DMS114 treated with DMSO at 0.1 percent for 48 hours (cell line): ENCODE results near the gene AXIN1.
"Not testable (repeated sequence)": the region's sequence is repeated elsewhere in the genome, so short reads cannot be mapped to it uniquely, and the experiment has no call there.

Source experiments
- DNase-seq: peaks from one replicate; lab custom pipeline; 2025; ENCODE audit not compliant: unreplicated experiment; lab: John Stamatoyannopoulos, UW

AXIN1 gene

DNA sequence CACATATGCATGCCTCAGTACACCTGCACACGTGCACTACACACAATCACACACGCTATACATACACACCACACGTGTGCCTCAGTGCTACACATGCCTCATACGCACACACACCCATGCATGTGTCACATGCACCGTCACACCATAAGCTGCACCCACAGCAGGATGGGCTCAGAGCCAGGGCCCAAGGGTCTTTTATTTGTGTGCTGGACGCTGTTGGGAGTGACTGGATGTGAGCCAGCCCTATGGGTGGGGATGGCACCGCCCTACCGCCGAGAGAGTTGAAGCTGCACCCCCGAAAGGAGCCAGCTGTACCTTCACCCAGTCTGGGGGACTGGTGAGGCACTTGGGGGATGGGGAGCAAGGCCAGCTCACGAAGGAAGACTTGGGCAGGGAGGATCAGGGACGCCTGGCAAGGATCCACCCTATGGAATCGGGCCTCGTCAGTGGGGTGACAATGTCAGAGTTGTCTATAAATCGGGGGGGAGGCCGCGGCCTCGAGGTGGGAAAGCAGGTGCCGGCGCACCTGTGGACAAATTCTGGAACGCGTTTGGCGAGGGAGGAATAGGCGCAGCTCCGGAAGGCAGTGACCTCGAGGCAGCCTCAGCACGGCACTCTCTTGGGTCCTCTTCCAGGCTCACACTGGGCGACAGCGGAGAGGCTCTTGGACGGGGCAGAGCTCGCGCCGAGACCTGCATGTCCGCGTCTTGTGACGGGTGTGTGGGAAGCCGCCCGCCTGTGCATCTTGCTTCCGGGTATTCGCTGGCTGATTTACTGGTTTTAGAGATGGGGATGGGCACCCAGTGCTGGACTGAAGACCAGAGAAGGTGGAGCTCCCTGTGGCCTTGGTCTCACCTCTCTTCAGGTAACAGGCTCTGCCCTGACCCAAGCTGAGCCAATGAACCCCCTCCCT lies 84.1 kb downstream of the AXIN1 start:
- no peak for DNase-seq

- DNase-seq = not testable (repeated sequence)
Observed at GRCh38 chr16:267562-267961, 85.0 kb downstream of the AXIN1 start.

DNA sequence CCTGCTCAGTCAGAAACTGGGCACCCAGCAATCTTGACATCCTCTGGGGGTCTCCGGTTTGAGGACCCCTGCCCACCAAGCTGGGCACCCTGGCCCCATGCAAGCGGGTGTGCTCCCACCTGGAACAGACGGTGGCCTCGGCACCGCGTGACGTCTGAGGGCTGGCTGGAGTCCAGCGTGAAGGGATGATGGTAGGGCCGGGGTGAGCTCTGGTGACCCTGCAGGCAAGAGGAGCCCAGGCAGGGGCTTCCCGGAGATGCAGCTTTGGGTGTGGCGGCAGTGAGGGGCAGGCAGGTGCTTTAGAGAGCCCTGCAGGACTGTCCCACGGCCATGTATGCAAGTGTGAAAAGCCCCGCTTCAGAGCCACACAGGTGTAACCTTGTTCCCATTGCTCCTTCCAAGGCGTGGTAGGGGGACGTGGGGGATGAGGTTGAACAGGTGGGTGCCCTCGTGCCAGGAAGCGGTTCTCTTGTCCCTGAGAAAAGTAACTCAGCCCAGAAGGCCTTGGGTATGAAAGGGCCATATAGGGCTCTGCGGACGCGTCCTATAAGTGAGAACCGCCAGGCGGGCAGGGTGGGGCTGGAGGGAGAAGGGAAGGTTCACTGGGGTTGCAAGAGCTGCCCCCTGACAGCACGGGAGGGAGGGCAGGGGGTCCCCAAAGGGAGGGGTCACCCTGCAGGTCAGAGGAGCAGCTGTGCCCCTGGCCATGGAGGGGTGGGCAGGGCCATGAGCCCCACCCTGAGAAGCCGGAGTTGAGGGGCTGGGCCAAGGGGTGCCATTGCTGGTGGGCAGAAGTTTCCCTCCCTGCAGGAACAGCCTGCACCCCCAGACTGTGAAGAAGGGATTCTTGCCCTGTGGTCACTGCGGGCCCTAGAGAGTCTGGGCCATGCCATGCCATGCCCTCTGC lies 86.0 kb downstream of the AXIN1 start:
- DNase-seq = no peak

DNA sequence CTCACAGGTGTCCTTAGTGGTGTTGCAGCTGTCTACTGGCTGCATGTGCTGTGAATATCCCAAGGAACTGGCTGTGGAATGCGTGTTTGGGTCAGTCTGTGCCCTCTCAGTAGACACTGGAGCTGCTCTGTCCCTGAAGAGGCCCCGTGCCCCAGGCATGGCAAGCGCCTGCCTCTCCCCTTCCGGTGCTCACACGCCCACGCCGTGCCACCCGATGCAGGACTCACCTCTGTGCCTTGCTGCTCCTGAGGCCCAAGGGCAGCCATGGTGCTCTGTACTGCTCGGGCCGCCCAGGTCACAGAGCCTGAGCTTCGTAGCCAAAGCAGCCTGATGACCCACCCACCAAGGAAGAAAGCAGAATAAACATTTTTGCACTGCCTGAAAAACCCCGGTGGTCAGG lies 86.8 kb downstream of the AXIN1 start:
- DNase-seq = no peak

- no peak for DNase-seq
Observed at GRCh38 chr16:265002-265529, 87.5 kb downstream of the AXIN1 start.

- no peak for DNase-seq
Observed at GRCh38 chr16:264440-264951, 88.0 kb downstream of the AXIN1 start.

DNA sequence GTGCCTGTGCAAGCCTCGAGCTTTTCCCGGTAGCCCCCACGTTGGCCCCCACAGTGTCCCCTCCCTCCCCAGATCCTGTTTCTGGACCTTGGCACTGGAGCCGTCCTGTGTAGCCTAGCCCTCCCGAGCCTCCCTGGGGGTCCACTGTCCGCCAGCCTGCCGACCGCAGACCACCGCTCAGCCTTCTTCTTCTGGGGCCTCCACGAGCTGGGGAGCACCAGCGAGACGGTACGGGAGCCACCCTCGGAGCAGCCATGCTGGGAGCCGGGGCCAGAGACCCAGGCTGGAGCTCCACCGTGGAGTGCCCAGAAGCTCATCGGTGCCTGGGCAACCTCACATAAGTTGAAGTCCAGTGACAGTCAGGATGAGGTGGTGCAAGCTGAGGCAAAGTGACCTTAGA lies 88.6 kb downstream of the AXIN1 start:
- no peak for DNase-seq

DNA sequence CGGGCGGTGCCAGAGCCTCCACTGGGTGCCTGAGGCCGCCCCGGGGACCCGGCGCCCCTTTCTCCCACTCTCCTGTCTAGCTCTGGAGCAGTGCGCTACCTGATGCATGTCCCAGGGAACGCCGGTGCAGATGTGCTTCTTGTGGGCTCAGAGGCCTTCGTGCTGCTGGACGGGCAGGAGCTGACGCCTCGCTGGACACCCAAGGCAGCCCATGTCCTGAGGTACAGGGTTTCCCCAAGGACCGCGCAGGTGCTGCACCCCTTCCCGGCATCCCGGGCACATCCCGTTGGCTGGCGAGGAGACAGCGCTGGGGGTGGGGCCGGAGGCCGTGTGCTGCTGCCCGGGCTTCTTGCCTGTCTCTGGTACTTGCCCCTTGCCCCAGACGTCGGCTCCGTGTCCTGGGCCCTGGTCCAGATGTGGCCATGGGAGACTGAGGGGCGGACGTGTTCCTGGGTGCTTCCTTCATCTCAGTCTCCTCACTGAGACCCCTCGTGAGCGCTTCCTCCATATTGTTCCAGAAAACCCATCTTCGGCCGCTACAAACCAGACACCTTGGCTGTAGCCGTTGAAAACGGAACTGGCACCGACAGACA lies 89.2 kb downstream of the AXIN1 start:
- DNase-seq = no peak

GRCh38 chr16:262121-262745 lies 90.3 kb downstream of the AXIN1 start:
- no peak for DNase-seq

- DNase-seq = no peak
Observed at GRCh38 chr16:261031-261691, 91.4 kb downstream of the AXIN1 start.

GRCh38 chr16:260326-260725 lies 92.2 kb downstream of the AXIN1 start:
- DNase-seq = no peak

DNA sequence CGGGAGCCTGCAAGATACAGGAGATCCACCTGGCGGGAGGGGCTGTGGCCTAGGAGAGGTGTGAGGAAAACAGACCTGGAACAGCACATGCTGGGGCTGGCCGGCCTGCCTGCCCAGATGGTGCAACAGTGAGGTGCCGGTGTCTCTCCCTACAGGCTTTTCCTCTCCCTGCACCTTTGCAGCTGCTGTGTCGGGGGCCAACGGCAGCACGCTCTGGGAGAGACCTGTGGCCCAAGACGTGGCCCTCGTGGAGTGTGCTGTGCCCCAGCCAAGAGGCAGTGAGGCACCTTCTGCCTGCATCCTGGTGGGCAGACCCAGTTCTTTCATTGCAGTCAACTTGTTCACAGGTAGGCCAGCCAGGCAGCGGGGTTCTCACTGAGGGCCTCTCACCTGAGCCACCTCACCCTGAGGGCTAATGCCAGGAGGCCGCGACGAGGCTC lies 92.7 kb downstream of the AXIN1 start:
- DNase-seq = no peak

- DNase-seq = no peak
Observed at GRCh38 chr16:259226-259625, 93.3 kb downstream of the AXIN1 start.

GRCh38 chr16:258091-258490 lies 94.4 kb downstream of the AXIN1 start:
- not testable (repeated sequence) for DNase-seq

- no peak for DNase-seq
Observed at GRCh38 chr16:255183-255582, 97.3 kb downstream of the AXIN1 start.

DNA sequence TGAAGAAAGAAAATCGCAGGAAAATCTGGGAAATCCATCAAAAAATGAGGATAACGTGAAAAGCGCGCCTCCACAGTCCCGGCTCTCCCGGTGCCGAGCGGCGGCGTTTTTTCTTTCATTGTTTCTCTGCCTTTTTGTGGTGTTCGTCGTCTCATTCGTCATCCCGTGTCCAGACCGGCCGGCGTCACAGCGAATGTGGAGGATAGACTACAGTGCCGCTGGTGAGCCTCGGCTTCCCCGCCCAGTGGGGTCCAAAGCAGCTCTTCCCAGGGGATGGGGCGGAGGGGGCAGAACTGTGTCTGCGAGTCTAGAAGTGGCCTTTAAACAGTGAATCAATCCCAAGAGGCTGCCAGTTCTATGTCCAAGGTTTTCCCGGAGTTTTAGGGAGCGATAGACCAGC lies 98.1 kb downstream of the AXIN1 start:
- DNase-seq = no peak

GRCh38 chr16:253833-254232 lies 98.7 kb downstream of the AXIN1 start:
- no peak for DNase-seq

- DNase-seq = no peak
Observed at GRCh38 chr16:252366-253337, 99.9 kb downstream of the AXIN1 start.

GRCh38 chr16:249431-249830 lies 103.1 kb downstream of the AXIN1 start:
- no peak for DNase-seq
